Measurements from ENCODE around the gene CBFA2T2.
"Not testable (repeated sequence)": the region's sequence is repeated elsewhere in the genome, so short reads cannot be mapped to it uniquely, and the experiment has no call there.

CBFA2T2 gene

DNA sequence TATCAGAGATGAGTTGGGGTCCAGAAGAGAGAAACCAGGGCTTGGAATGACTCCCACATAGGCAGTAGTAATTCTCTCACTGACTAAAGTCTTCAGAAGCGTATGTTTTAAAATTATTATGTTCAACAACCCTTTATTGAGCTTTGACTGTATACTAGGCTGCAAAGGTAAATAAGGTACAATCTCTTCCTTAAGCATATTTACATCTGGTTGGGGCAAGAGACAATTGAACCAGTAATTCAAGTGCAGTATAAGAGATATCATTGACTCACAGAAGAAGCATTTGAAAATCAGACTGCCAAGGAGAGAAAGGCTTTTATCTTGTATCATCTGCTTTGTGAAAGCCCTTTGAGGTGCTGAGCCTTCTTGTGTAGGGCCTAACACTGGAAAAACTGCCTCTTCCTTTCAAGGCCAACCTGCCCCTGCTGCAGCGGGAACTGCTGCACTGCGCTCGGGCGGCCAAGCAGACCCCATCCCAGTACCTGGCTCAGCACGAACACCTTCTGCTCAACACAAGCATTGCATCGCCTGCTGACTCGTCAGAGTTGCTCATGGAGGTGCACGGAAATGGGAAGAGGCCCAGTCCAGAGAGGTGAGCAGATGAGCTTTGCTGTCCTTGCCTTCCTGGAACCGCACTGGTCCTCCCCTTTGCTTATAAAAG, 132.9 kb downstream of the CBFA2T2 start:
- DNase-seq (ENCODE audit: low read depth in 2 of 2): no peak

DNA sequence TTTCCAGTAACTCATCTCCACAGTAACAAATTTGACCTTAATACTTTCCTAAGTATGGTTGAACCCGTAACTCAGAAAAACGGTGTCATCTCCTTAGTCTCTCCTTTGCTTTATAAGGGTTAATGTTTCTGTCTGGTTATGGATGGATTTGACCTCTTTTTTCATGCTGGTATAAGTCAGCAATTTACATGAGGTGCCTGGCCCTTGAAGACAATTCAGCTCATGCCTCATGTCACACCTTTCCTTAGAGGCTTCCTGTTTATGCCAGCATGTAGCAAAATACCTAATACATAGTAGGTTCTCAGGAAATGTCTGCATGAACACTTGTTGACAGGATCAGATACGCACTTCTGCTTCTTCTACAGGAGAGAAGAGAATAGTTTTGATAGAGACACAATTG, 134.5 kb downstream of the CBFA2T2 start:
- no peak for DNase-seq (ENCODE audit: low read depth in 2 of 2)

DNA sequence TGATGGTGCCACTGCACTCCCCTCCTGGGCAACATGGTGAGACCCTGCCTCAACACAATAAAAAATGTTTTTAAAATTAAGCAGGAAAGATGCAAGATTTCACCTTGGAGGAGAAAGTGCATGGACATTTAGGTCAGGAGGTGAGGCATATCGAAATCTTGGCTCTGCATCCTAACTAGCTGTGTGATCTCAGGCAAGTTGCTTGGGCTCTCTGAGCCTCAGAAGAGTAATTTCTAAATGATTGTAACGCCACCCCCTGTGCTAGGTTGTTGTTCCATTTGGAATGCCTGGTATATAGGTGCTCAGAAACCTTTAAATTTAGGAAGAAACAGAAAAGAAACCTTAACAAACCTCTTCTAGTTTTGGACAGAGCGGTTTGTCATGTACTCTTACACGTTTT, 136.3 kb downstream of the CBFA2T2 start:
- no peak for DNase-seq (ENCODE audit: low read depth in 2 of 2)

DNA sequence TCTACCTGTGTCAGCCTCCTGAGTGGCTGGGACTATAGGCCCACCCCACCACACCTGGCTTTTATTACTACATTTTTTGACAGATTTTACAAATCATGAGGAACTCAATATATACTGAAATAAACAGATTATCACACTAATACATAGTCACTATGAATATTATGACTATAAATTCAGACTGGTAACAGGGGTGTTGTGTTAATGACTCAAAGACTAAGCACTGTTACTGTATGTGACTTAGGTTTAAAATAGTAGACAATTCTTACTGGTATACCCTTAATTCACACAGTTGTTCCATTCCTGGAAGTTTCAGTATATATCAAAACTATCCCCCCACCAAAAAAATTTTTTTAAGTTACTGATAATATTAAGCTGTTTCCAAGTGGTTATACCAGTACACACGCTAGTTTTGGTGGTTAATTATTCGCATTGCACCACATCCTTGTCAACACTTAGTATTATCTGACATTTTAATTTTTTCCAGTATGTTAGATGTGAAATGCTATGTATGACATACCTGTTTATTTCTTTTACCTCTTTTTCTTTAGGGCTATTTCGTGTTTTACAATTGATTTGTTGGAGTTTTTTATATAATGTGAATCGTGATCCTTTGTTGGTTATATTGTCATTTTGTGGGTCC, 137.8 kb downstream of the CBFA2T2 start:
- no peak for DNase-seq (ENCODE audit: low read depth in 2 of 2)

DNA sequence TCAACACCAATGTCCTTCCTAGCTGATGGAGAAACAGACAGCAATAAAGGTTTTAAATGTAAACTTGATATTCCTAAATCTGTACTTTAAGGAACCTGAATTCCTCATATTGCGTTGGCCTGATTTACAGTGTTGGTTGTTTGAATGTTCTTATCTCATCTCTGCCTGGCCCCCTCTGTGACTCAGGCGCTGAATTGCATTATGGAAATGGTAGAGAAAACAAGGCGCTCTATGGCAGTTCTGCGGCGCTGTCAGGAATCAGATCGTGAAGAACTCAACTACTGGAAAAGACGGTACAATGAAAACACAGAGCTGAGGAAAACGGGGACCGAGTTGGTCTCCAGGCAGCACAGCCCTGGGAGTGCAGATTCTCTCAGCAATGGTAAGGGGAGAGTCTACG, 139.6 kb downstream of the CBFA2T2 start:
- no peak for DNase-seq (ENCODE audit: low read depth in 2 of 2)

DNA sequence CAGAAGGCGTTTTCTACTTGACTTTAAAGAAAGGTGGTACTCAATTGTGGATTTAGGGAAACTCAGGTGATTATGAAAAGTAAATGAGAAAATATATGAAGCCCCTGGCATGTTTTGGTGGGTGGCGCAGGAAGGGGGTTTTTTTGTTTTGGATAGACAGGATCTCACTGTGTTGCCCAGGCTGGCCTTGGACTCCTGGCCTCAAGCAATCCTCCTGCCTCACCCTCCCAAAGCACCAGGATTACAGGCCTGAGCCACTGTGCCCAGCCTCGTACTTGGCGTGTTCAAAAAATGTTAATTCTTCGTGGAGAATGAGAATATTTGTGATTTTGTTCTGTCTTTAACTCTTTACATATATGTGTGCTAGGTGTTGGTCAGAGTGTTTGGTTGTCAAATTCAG, 140.1 kb downstream of the CBFA2T2 start:
- DNase-seq (ENCODE audit: low read depth in 2 of 2): no peak

DNA sequence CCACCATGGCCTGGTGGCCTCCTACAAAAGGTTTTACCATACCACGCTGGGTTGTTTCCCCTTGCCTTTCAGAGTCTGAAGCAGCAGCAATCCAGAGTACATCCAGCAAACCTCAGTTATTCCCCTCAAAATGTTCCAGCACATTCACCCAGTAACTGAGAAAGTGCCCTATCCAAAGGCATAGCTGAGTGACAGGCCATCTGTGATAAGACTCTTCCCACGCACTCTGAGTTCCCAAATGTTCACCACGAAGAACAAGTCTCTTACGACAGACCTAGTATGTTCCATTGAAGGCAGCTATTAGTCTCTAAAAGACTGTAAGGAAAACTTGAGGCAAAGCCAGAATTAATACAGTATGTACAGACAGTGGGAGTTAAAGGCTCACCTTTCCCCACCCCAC, 140.6 kb downstream of the CBFA2T2 start:
- DNase-seq (ENCODE audit: low read depth in 2 of 2): no peak

DNA sequence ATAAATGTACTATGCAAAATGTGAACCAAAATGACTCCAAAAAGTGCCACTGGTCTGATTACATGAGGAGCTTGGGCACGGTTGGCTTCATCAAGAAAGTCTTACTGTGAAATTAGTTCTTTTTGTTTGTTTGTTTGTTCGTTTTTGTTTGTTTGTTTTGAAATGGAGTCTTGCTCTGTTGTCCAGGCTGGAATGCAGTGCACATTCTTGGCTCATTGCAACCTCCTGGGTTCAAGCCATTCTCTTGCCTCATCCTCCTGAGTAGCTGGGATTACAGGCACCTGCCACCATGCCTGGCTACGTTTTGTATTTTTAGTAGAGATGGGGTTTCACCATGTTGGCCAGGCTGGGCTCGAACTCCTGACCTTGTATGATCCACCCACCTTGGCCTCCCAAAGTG, 142.0 kb downstream of the CBFA2T2 start:
- DNase-seq (ENCODE audit: low read depth in 2 of 2): not testable (repeated sequence)

DNA sequence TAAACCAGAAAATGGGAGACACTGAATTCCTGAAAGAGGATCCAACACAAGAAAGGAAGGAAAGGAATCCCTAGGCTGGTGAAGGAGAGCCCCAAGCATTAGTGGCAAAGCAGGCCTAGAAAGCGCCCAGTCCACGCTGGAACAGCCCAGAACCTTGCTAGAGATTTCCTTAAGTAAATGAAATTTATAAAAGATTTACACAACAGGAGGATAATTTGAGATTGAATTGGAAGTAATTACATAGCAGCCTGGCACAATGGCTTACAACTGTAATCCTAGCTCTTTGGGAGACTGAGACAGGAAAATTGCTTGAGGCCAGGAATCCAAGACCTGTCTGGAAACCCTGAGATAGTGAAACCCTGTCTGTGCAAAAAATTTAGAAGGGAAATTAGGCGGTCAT, 145.4 kb downstream of the CBFA2T2 start:
- DNase-seq (ENCODE audit: low read depth in 2 of 2): no peak

DNA sequence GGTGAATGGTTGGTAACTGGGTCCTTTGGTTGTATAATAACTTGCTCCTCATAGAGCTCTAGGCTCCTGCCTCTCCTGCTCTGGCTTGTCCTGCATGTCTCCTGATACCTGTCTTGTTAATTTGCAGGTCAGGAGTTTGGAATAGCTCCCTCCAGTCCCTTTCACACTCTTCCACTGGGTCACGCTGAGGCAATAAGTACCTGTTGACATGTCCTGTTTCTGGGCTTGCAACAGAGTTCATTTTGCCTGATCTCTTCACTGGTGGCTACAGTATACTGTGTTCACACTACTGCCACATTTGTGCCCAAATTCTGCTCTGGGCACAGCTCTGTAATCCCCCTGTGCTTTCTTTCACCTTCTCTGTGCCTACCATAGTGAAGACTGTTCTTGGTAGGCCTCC, 146.9 kb downstream of the CBFA2T2 start:
- no peak for DNase-seq (ENCODE audit: low read depth in 2 of 2)

DNA sequence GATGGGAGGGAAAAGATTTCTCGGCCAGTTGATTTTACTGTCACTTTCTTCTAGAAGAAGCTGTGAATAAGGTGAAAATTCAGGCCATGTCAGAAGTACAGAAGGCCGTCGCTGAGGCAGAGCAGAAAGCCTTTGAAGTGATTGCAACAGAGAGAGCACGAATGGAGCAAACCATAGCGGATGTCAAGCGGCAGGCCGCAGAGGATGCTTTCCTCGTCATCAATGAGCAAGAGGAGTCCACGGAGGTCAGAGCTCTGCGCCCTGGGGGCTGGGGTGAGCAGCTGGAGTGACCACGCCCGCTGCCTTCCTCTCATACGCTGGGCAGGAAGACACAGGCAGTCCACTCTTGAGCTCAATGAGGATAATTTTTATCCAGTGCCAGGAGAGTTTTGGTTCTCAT, 150.4 kb downstream of the CBFA2T2 start:
- DNase-seq (ENCODE audit: low read depth in 2 of 2): no peak

DNA sequence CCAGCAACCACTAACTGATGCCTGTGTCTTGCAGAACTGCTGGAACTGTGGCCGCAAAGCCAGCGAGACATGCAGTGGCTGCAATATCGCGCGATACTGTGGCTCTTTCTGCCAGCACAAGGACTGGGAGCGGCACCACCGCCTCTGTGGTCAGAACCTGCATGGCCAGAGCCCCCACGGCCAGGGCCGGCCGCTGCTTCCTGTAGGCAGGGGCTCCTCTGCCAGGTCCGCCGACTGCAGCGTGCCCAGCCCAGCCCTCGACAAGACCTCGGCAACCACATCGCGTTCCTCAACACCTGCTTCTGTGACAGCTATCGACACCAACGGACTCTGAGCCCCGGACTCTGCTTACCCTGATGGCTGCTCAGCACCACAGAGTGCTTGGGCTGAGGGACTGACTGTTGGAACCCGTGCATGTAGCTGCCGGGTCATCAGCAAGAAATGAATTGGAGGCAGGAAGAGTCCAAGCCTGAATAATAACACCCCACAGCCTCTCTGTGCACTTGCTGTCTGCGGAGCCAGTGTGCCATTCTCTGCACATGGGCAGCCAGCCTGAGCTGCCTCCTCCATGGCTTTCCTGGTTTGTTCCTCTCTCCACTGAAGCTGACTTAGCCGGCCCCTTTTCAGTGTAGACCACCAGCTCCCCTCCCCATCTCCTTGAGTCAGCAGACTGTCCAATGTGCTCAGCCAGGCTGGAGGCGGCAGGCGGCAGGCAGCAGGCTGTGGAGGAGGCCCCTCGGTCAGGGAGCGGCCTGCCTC, 154.6 kb downstream of the CBFA2T2 start:
- no peak for DNase-seq (ENCODE audit: low read depth in 2 of 2)

DNA sequence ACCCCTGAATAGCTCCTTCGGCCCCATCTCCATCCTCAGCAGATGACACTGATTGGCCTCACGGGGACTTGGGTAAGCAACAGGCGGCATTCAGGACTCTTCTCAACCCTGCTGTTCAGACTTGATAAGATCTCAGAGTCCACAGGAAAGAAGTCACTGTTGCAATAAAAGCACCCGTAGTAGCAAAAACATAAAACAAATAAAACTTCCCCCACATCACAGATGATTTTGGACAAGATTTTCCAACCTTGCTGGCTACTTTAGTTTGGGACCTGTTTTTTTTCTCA, 155.1 kb downstream of the CBFA2T2 start:
- DNase-seq (ENCODE audit: low read depth in 2 of 2): no peak

DNA sequence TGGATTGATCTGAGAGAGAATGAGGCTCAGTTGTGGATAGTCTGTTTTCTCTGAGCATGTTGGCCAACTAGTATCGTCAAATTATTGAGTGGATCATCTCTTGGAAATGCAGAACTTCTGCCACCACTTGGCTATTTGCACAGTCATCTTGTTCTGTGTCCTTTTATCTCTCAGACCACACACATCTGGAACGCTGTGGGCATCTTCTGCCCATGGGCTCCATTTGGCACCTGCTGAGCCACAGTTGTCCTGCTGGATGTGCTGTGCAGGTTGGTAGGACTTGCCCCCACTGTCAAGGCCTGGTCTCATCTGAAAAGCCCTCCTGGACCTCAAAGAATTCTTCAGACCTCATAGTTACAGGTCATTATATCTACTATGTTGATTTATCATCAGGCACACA, 155.5 kb downstream of the CBFA2T2 start:
- no peak for DNase-seq (ENCODE audit: low read depth in 2 of 2)

DNA sequence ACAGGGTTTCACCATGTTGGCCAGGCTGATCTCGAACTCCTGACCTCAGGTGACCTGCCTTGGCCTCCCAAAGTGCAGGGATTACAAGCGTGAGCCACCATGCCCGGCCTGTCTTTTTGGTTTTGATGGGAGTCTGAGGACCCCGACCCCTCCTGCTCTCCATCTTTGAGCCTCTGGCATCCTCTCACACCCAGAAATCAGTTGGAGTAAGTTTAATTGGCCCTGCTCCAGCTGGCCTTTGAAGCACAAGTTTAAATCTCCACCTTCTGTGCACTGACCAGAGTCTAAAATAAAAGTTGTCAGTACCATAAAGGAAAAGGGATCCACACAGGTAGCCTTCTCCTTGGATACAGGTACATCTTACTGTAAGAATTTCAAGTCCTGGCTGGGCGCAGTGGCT, 156.3 kb downstream of the CBFA2T2 start:
- DNase-seq (ENCODE audit: low read depth in 2 of 2): no peak

DNA sequence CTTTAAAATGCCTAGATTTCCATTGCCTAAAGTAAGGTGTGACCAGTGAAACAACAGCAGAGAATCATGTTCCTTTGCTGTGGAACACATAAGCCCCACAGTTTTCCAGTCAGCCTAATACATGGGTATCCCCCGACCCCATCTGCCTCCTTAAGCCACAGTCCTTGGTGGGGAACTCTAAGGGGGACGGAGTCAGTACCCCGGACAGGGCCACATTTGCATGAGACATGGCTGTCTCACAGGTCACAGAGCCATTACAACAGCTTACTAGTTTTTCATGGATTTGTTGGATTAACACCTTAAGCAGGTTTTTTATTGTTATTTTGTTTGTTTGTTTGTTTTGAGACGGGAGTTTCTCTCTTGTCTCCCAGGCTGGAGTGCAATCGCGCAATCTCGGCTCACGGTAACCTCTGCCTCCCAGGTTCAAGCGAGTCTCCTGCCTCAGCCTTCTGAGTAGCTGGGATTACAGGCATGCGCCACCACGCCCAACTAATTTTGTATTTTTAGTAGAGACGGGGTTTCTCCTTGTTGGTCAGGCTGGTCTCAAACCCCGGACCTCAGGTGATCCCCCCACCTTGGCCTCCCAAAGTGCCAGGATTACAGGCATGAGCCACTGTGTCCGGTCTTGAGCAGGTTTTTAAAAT, 157.2 kb downstream of the CBFA2T2 start:
- not testable (repeated sequence) for DNase-seq (ENCODE audit: low read depth in 2 of 2)

DNA sequence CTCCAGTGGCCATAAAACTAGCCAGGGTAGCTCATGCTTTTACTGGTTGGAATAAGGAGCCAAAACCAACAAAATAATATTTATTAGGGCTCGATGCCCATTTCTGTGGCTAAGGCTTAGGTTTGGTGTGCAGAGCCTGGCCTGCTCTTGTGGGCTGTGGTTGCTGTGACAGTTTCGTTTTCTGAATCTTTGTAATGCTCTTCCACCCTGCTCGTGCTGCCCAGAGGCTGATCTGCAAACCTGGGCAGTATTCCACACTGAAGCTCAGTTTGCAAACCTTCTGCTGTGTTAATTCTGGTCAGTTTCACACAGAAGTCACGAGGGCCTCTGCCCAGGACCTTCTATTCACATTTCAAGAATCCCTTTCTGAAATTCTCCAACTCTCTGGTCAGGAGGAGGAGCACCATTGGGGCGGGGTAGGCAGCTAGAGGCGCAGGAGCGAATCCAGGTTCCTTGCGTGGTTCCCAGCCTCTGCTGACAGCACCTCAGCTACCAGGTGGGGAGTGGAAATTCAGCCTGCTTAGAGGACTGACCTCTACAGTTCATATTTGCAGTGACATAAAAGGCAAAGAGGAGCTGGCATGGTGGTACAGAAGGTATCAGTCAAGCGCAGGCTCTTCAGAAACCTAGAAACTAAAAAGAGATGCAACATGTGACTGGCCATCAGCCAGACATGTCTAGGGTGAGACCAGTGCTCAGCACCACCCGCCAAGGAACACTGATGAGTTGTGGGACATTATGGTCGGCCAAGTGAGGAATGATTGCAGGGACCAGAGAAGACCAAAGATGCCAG, 157.9 kb downstream of the CBFA2T2 start:
- DNase-seq (ENCODE audit: low read depth in 2 of 2): no peak

DNA sequence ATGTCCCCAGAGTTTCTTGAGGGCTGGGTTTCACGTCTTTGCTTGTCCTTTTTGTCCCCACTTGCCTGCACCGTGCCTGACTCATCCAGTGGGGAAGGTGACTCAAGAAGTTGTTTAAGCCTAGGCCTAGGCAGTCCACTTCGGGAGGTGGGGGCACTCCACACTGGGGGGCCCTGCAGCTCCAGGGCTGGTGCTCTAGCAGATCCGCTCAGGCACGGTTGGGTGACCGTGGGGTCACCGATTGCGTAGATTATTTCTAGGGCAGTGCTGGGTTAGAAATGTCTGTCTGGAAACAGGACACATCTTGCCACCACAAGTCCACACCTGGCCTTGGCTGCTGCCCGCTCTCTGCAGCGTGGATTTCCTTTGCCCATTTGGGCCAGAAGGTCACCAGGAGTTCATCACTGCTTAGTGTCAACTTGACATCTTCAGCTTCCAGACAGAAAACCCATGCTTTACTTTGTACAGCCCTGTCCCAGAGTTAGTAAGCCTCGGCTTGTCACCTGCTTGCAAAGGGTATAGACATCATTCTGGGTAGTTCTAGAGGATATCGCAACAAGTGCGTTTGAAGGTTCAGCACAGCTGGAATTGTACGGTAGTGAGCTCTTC, 158.6 kb downstream of the CBFA2T2 start:
- DNase-seq (ENCODE audit: low read depth in 2 of 2): no peak

DNA sequence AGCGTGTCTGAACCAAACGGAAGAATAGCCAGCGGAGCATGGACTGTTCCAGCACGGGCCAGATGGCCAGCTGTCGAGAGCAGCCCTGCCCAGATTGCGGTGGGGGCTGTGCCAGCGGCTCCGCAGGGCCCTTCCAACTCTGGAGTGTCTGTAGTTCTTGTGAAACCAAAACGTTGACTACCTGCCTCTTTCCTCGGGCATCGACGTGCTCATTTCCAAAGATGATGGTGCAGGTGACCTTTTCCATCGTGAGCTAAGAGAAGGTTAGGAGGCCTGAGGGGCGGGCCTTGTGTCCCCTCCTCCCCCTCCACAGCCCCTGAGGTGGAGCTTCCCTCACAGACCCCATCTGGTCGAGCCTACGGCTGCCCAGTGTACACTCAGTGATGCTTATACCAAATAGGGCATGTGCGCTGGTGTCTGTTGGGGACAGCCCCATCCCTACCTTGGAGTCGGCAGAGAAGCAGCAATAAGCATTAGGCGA, 159.3 kb downstream of the CBFA2T2 start:
- DNase-seq (ENCODE audit: low read depth in 2 of 2): no peak

DNA sequence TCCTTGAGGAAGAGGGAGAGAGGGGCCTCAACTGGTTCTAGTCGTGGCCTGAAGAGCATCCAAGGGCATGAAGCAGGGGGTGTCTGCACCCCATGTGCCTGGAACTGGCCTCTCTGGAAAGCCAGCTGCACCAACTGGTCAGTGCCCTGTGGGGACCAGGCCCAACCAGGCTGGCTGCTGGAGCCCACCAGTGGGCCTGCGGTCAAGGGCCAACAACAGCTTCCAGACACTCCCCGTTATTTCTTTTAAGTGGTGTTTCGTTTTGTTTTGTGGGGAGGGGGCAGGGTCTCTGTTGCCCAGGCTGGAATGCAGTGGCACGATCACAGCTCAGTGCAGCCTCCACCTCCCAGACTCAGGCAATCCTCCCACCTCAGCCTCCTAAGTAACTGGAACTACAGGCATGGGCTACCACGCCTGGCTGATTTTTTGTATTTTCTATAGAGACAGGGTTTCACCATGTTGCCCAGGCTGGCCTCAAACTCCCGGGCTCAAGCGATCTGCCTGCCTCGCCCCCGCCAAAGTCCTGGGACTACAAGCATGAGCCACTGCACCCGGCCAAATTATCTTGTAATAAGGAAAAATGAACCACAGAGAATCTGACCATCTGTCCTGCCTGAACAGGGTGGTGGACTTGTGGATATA, 160.3 kb downstream of the CBFA2T2 start:
- DNase-seq (ENCODE audit: low read depth in 2 of 2): no peak

Measured in stimulated activated CD4-positive, alpha-beta T cell treated with anti-CD3 and anti-CD28 coated beads, Interleukin-1b, Interleukin-23, amount 100 ng/mL, for 4 hours (primary cell).